Calu3 (cell line): Measurements from ENCODE around the gene SNX21. TPM values are rescaled to one million over a fixed set of nuclear protein-coding genes. Genes with fewer than 3 reads are reported as not detected.

Experiments used
- BruUV-seq: library from RNA; stranded (reverse); fragments of 400-500 nt; replicated peaks from 2 replicates; lab custom pipeline; 2021; lab: Mats Ljungman, UMichigan
- CTCF ChIA-PET: fragments of 300-600 bp; sonication (Branson Sonifier 250); formaldehyde crosslinking; loops from one replicate; lab custom pipeline; 2022; ENCODE audit warnings: antibody characterized with exemption; lab: Charles Lee
- DNase-seq: peaks from one replicate; pipeline ENCODE4 v3.0.0; 2022
- H3K27ac Mint-ChIP-seq: one replicate; pipeline ENCODE4 v1.8.0; 2022; ENCODE audit warnings: mixed read lengths; ENCODE audit not compliant: unreplicated experiment
- H3K27me3 Mint-ChIP-seq: one replicate; pipeline ENCODE4 v1.8.0; 2022; ENCODE audit warnings: mixed read lengths; ENCODE audit not compliant: unreplicated experiment
- H3K36me3 Mint-ChIP-seq: one replicate; pipeline ENCODE4 v1.8.0; 2022; ENCODE audit warnings: mild to moderate bottlenecking, moderate library complexity, mixed read lengths; ENCODE audit not compliant: insufficient read depth, unreplicated experiment
- H3K4me1 Mint-ChIP-seq: one replicate; pipeline ENCODE4 v1.8.0; 2022; ENCODE audit warnings: mild to moderate bottlenecking, low read depth, mixed read lengths; ENCODE audit not compliant: unreplicated experiment
- H3K4me3 Mint-ChIP-seq: one replicate; pipeline ENCODE4 v1.8.0; 2022; ENCODE audit warnings: mild to moderate bottlenecking, low read depth, moderate library complexity, mixed read lengths; ENCODE audit not compliant: unreplicated experiment
- H3K9me3 Mint-ChIP-seq: one replicate; pipeline ENCODE4 v1.8.0; 2022; ENCODE audit warnings: low read depth, mixed read lengths; ENCODE audit not compliant: unreplicated experiment
- CTCF ChIP-seq: fragments of 200-600 bp; IDR thresholded peaks from one replicate; pipeline ENCODE4 v1.8.0; 2022; ENCODE audit warnings: antibody characterized with exemption; ENCODE audit not compliant: unreplicated experiment
- intact Hi-C: fragments of 100-400 bp; cut with micrococcal nuclease; formaldehyde crosslinking; loops from one replicate; pipeline ENCODE4 v1.10.0; 2022; ENCODE audit not compliant: unreplicated experiment
- total RNA-seq: library from RNA; stranded (reverse); gene quantifications from 2 replicates; pipeline ENCODE4 v1.2.3, GENCODE V29; 2022

The SNX21 gene
- total RNA-seq, 1 experiment from 2014 or later = 8.7 TPM

- peak within 1 kb of the TSS; percentile 94 for H3K4me3 Mint-ChIP-seq
- peak; percentile 100 for DNase-seq
- peaks cover 37% of the 10 kb centered on the region for H3K36me3 Mint-ChIP-seq
- CTCF ChIA-PET = interaction anchor here (0.6 to 1.3 kb wide), 10 partner anchors 9 to 110 kb away, joined by 3 to 8 read pairs (median 4); partner anchors contain the start of genes ACOT8, CTSA, NEURL2 and ZSWIM3
- peak within 1 kb of the TSS; percentile 99 for H3K27ac Mint-ChIP-seq
- peaks cover 16% of the 10 kb centered on the region for H3K4me1 Mint-ChIP-seq
- BruUV-seq = TSS peak; percentile 70
- TF ChIP-seq CTCF = no peak
- no peaks in the 10 kb centered on the region for H3K27me3 Mint-ChIP-seq
- intact Hi-C loops = no loop called here
- H3K9me3 Mint-ChIP-seq = no peaks in the 10 kb centered on the region
Observed at GRCh38 chr20:45880988-45881788, 47.6 kb downstream of the SNX21 start, which contains the start of gene ZSWIM1. Gene ZSWIM1 (plus strand): TSS chr20:45881227. CDS start chr20:45882593, 1,366 bp downstream.

GRCh38 chr20:45882469-45883099, 49.0 kb downstream of the SNX21 start:
- no TSS peak for BruUV-seq
- CTCF ChIA-PET = no interaction called here
- H3K27ac Mint-ChIP-seq = peak overlapping the region; percentile 99
- H3K4me1 Mint-ChIP-seq = peaks cover 16% of the 10 kb centered on the region
- no peaks in the 10 kb centered on the region for H3K27me3 Mint-ChIP-seq
- TF ChIP-seq CTCF = no peak
- intact Hi-C loops = no loop called here
- DNase-seq = no peak
- peaks cover 37% of the 10 kb centered on the region for H3K36me3 Mint-ChIP-seq
- peak overlapping the region; percentile 94 for H3K4me3 Mint-ChIP-seq
- no peaks in the 10 kb centered on the region for H3K9me3 Mint-ChIP-seq

GRCh38 chr20:45883100-45883469, 49.5 kb downstream of the SNX21 start:
- BruUV-seq = no TSS peak
- Mint-ChIP-seq H3K27me3 (no peaks in the 10 kb centered on the region), H3K27ac (no peak overlapping the region), H3K36me3 (peaks cover 37% of the 10 kb centered on the region), H3K9me3 (no peaks in the 10 kb centered on the region), H3K4me3 (no peak overlapping the region), H3K4me1 (peaks cover 16% of the 10 kb centered on the region)
- intact Hi-C loops = no loop called here
- CTCF ChIA-PET = no interaction called here
- DNase-seq = no peak
- TF ChIP-seq CTCF = no peak

DNA sequence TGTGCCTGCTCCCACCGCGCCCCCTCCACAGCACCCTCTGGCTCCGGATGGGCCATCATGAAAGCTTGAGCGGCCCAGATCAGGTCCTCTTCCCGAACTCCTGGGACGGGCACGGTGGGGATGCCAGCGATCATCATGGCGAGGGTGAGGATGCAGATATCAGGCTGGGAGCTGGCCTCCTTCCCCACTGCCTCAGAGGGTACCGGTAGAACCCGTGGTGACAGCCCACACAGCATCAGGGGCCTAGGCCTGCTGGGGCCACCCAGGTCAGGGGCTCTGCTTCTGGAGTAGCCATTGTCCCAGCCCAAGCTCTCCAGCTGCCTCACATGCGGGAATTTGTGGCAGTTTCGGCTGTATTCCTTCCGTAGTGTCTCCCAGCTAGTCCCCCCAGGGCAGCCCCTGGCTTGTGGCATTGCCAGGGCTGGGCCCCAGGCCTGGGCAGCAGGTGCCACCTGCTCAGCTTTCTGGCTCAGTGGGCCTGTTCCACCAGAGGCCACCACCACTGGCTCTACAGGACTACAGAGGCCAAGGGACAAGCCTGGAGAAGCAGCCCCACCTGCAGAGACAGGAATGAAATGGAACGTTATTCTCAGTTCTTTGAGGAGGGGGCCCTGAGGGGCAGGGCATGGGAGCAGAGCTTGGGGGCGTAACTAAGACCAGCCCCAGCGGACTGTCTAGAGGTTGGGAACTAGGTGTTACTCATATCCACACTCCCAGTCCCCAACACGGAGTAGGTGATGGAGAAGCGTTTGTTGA, 53.2 kb downstream of the SNX21 start:
- no peak overlapping the region for H3K4me3 Mint-ChIP-seq
- H3K27ac Mint-ChIP-seq = no peak overlapping the region
- H3K36me3 Mint-ChIP-seq = peaks cover 45% of the 10 kb centered on the region

More for the DNA sequence above, 53.2 kb downstream of the SNX21 start:
- intact Hi-C loops = no loop called here
- Mint-ChIP-seq H3K9me3 (no peaks in the 10 kb centered on the region), H3K4me1 (peaks cover 8% of the 10 kb centered on the region), H3K27me3 (no peaks in the 10 kb centered on the region)
- DNase-seq = no peak
- TF ChIP-seq CTCF = no peak
- BruUV-seq = no TSS peak
- CTCF ChIA-PET = no interaction called here
